GM23338 (cell line): ENCODE measurements around the gene LRIG3. TPM values are rescaled to one million over a fixed set of nuclear protein-coding genes. Genes with fewer than 3 reads are reported as not detected.

ENCODE experiments used
- ATAC-seq: fragments of 200-7000 bp; cut with Tn5 transposase; 3 replicates; pipeline ENCODE4 v1.9.1; 2020
- DNase-seq: peaks from one replicate; pipeline ENCODE4 v3.0.0-alpha.2; 2015; ENCODE audit warnings: low spot score
- H2AFZ ChIP-seq: fragments of 200-600 bp; sonication (generic); 2 replicates; pipeline ENCODE4 v1.8.0; 2016; ENCODE audit warnings: antibody characterized with exemption, mild to moderate bottlenecking, moderate library complexity
- H3F3A ChIP-seq: fragments of 200-600 bp; sonication (generic); replicated peaks from 2 replicates; pipeline ENCODE4 v1.8.0; 2017; ENCODE audit warnings: antibody characterized with exemption, mixed run types, low read depth
- H3K27ac ChIP-seq: fragments of 200-600 bp; sonication (generic); 2 replicates; pipeline ENCODE4 v1.6.1; 2016; ENCODE audit warnings: low read depth
- H3K27me3 ChIP-seq: fragments of 200-600 bp; sonication (generic); 2 replicates; pipeline ENCODE4 v1.8.0; 2016; ENCODE audit warnings: mild to moderate bottlenecking, mixed run types, moderate library complexity; ENCODE audit not compliant: insufficient read depth
- H3K36me3 ChIP-seq: fragments of 200-600 bp; sonication (generic); 2 replicates; pipeline ENCODE4 v1.8.0; 2016; ENCODE audit warnings: mild to moderate bottlenecking; ENCODE audit not compliant: insufficient read depth
- H3K4me1 ChIP-seq: fragments of 200-600 bp; sonication (generic); 2 replicates; pipeline ENCODE4 v1.8.0; 2016; ENCODE audit warnings: mild to moderate bottlenecking, moderate library complexity; ENCODE audit not compliant: insufficient read depth
- H3K4me2 ChIP-seq: fragments of 200-600 bp; sonication (generic); 2 replicates; pipeline ENCODE4 v1.7.1; 2017; ENCODE audit warnings: mixed run types
- H3K4me3 ChIP-seq: fragments of 200-600 bp; sonication (generic); 2 replicates; pipeline ENCODE4 v1.6.1; 2016; ENCODE audit warnings: mixed run types
- H3K79me2 ChIP-seq: fragments of 200-600 bp; sonication (generic); replicated peaks from 2 replicates; pipeline ENCODE4 v1.8.0; 2017; ENCODE audit warnings: mild to moderate bottlenecking; ENCODE audit not compliant: insufficient read depth
- H3K9me2 ChIP-seq: fragments of 200-600 bp; sonication (generic); 2 replicates; pipeline ENCODE4 v1.8.0; 2017; ENCODE audit not compliant: insufficient read depth
- H4K20me1 ChIP-seq: fragments of 200-600 bp; sonication (generic); replicated peaks from 2 replicates; pipeline ENCODE4 v1.8.0; 2017; ENCODE audit warnings: mild to moderate bottlenecking; ENCODE audit not compliant: insufficient read depth
- H3K27ac Mint-ChIP-seq: 2 replicates; pipeline ENCODE4 v1.8.0; 2020; ENCODE audit warnings: inconsistent platforms, mild to moderate bottlenecking, moderate library complexity, mixed read lengths
- H3K27me3 Mint-ChIP-seq: 3 replicates; pipeline ENCODE4 v1.8.0; 2022; ENCODE audit warnings: low read depth, mild to moderate bottlenecking, moderate library complexity, mixed read lengths, inconsistent platforms; ENCODE audit not compliant: insufficient read depth, poor library complexity
- H3K36me3 Mint-ChIP-seq: 3 replicates; pipeline ENCODE4 v1.8.0; 2021; ENCODE audit warnings: low read depth, mild to moderate bottlenecking, inconsistent platforms, moderate library complexity, mixed read lengths
- H3K4me1 Mint-ChIP-seq: 3 replicates; pipeline ENCODE4 v1.8.0; 2020; ENCODE audit warnings: mild to moderate bottlenecking, inconsistent platforms, mixed read lengths
- H3K4me3 Mint-ChIP-seq: 3 replicates; pipeline ENCODE4 v1.8.0; 2021; ENCODE audit warnings: moderate library complexity, mild to moderate bottlenecking, inconsistent platforms, mixed read lengths
- H3K9me3 Mint-ChIP-seq: 3 replicates; pipeline ENCODE4 v1.8.0; 2020; ENCODE audit warnings: moderate library complexity, mild to moderate bottlenecking, inconsistent platforms, mixed read lengths
- CREB1 ChIP-seq: fragments of 250-450 bp; sonication (Bioruptor Pico); IDR thresholded peaks from 2 replicates; pipeline ENCODE4 v1.5.0; 2020; ENCODE audit warnings: low read depth, mild to moderate bottlenecking, moderate library complexity
- CTCF ChIP-seq, 2 experiments: fragments of 200-600 bp in 1 of 2; sonication (generic) in 1 of 2; conservative IDR thresholded peaks; 2 replicates each; pipeline versions ENCODE4 v1.5.1 to v1.6.1; 2016 to 2017; ENCODE audit warnings: antibody characterized with exemption in 2 of 2, low read depth in 2 of 2, mild to moderate bottlenecking in 2 of 2, moderate library complexity in 1 of 2
- EZH2 ChIP-seq: fragments of 200-600 bp; sonication (generic); IDR thresholded peaks from one replicate; pipeline ENCODE4 v1.8.0; 2017; ENCODE audit warnings: antibody characterized with exemption, mild to moderate bottlenecking, low read depth; ENCODE audit not compliant: unreplicated experiment
- EZH2phosphoT487 ChIP-seq: fragments of 200-600 bp; sonication (generic); IDR thresholded peaks from one replicate; pipeline ENCODE4 v1.8.1; 2018; ENCODE audit warnings: antibody characterized with exemption; ENCODE audit not compliant: unreplicated experiment
- JUNB ChIP-seq: IDR thresholded peaks from one replicate; pipeline ENCODE4 v1.6.1; 2016; ENCODE audit warnings: antibody characterized with exemption; ENCODE audit not compliant: unreplicated experiment
- NANOG ChIP-seq: IDR thresholded peaks from 2 replicates; pipeline ENCODE4 v1.6.1; 2016; ENCODE audit warnings: antibody characterized with exemption, borderline replicate concordance
- POLR2AphosphoS5 ChIP-seq: IDR thresholded peaks from 2 replicates; pipeline ENCODE4 v1.6.1; 2016; ENCODE audit warnings: antibody characterized with exemption, low read depth
- STAT1 ChIP-seq: IDR thresholded peaks from one replicate; pipeline ENCODE4 v1.6.1; 2016; ENCODE audit warnings: antibody characterized with exemption; ENCODE audit not compliant: unreplicated experiment
- ZNF114 ChIP-seq: fragments of 250-450 bp; sonication (Bioruptor Pico); IDR thresholded peaks from 2 replicates; pipeline ENCODE4 v1.5.0; 2020; ENCODE audit warnings: mild to moderate bottlenecking, moderate library complexity
- ZNF462 ChIP-seq: fragments of 250-450 bp; sonication (Bioruptor Pico); IDR thresholded peaks from 2 replicates; pipeline ENCODE4 v1.5.0; 2020; ENCODE audit warnings: mild to moderate bottlenecking, moderate library complexity
- polyA plus RNA-seq: library from polyadenylated mRNA; unstranded; fragments of >200 nt; fragmentation: Nextera tagmentation; extraction: Ambion mirVana; gene quantifications from 2 replicates; pipeline ENCODE4 v1.2.1, GENCODE V29; 2016
- total RNA-seq: library from RNA; depleted of rRNA; stranded (reverse); fragments of >200 nt; shearing (Covaris generic); gene quantifications from 2 replicates; pipeline ENCODE4 v1.2.3, GENCODE V29; 2014
- TF ChIP-seq, protein P1 (sequence below): IDR thresholded peaks from one replicate; pipeline ENCODE4 v1.6.1; 2018; ENCODE audit warnings: antibody characterized with exemption; ENCODE audit not compliant: unreplicated experiment
- TF ChIP-seq, protein P2 (sequence below): IDR thresholded peaks from 2 replicates; pipeline ENCODE4 v1.6.1; 2016; ENCODE audit warnings: antibody characterized with exemption

Gene LRIG3
- total and polyA plus RNA-seq, 2 experiments from 2014 or later, result 1.6 to 7.5 TPM

DNA sequence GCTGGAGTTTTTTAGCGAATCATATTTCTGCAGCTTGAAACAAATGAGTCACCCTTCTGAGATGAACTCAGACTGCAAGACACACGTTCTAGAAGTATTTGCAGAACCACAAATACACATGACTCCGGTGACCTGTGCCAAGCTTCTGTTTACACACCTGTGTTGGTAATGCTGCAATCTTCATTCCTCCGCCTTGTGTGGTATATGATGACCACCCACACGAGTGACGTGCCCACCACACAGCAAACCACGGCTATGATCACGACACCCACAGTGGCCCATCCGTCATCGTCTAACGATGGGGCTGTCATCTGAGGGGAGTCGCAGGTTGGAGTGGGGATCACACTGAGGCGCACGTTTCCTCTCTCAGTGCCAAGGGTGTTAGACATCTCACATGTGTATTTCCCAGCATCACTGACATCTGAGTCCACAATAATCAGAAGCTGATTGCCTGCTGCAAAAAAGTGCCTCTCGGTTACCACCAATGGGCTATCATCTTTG is 43.0 kb downstream of the LRIG3 start:
- H2AFZ ChIP-seq, result no peak overlapping the region
- ATAC-seq, result no peak
- no peaks in the 10 kb centered on the region for H3K4me1 Mint-ChIP-seq
- peaks cover 7% of the 10 kb centered on the region for H3K27me3 Mint-ChIP-seq
- H3K4me2 ChIP-seq, result no peak overlapping the region
- no peak overlapping the region for H3K4me3 ChIP-seq
- H3K9me2 ChIP-seq, result no peaks in the 10 kb centered on the region
- peaks cover 2% of the 10 kb centered on the region for H3K4me1 ChIP-seq
- H3K36me3 Mint-ChIP-seq, result peaks cover 62% of the 10 kb centered on the region
- H4K20me1 ChIP-seq, result peaks cover 5% of the 10 kb centered on the region
- H3K27ac Mint-ChIP-seq, result no peak overlapping the region
- no peak overlapping the region for H3K27ac ChIP-seq
- H3K36me3 ChIP-seq, result no peaks in the 10 kb centered on the region
- H3K27me3 ChIP-seq, result peaks cover 25% of the 10 kb centered on the region
- DNase-seq, result no peak
- no peaks in the 10 kb centered on the region for H3K79me2 ChIP-seq
- H3K4me3 Mint-ChIP-seq, result no peak overlapping the region
- TF ChIP-seq, protein P1, sequence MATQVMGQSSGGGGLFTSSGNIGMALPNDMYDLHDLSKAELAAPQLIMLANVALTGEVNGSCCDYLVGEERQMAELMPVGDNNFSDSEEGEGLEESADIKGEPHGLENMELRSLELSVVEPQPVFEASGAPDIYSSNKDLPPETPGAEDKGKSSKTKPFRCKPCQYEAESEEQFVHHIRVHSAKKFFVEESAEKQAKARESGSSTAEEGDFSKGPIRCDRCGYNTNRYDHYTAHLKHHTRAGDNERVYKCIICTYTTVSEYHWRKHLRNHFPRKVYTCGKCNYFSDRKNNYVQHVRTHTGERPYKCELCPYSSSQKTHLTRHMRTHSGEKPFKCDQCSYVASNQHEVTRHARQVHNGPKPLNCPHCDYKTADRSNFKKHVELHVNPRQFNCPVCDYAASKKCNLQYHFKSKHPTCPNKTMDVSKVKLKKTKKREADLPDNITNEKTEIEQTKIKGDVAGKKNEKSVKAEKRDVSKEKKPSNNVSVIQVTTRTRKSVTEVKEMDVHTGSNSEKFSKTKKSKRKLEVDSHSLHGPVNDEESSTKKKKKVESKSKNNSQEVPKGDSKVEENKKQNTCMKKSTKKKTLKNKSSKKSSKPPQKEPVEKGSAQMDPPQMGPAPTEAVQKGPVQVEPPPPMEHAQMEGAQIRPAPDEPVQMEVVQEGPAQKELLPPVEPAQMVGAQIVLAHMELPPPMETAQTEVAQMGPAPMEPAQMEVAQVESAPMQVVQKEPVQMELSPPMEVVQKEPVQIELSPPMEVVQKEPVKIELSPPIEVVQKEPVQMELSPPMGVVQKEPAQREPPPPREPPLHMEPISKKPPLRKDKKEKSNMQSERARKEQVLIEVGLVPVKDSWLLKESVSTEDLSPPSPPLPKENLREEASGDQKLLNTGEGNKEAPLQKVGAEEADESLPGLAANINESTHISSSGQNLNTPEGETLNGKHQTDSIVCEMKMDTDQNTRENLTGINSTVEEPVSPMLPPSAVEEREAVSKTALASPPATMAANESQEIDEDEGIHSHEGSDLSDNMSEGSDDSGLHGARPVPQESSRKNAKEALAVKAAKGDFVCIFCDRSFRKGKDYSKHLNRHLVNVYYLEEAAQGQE, result no peak
- TF ChIP-seq EZH2 (no peak), EZH2phosphoT487 (no peak), ZNF114 (no peak), POLR2AphosphoS5 (no peak), STAT1 (no peak), ZNF462 (no peak), NANOG (no peak), CTCF (conservative IDR thresholded peaks at IDR 0.05; ENCODE audit: low read depth in 2 of 2) (no peak), CREB1 (no peak), JUNB (no peak)
- TF ChIP-seq, protein P2, sequence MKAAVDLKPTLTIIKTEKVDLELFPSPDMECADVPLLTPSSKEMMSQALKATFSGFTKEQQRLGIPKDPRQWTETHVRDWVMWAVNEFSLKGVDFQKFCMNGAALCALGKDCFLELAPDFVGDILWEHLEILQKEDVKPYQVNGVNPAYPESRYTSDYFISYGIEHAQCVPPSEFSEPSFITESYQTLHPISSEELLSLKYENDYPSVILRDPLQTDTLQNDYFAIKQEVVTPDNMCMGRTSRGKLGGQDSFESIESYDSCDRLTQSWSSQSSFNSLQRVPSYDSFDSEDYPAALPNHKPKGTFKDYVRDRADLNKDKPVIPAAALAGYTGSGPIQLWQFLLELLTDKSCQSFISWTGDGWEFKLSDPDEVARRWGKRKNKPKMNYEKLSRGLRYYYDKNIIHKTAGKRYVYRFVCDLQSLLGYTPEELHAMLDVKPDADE, result no peak
- H3F3A ChIP-seq, result no peaks in the 10 kb centered on the region
- H3K9me3 Mint-ChIP-seq, result no peaks in the 10 kb centered on the region
